Stimulated activated CD8-positive, alpha-beta memory T cell treated with anti-CD3 and anti-CD28 coated beads, Interleukin-12 subunit alpha, Interleukin-12 subunit beta, amount 100 ng/mL, for 24 hours (primary cell): Measurements from ENCODE around the gene RAP1GAP.

Experiments used
- DNase-seq: peaks from one replicate; pipeline ENCODE4 v3.0.0-alpha.2; 2020; ENCODE audit errors: extremely low read depth

Gene RAP1GAP

DNA sequence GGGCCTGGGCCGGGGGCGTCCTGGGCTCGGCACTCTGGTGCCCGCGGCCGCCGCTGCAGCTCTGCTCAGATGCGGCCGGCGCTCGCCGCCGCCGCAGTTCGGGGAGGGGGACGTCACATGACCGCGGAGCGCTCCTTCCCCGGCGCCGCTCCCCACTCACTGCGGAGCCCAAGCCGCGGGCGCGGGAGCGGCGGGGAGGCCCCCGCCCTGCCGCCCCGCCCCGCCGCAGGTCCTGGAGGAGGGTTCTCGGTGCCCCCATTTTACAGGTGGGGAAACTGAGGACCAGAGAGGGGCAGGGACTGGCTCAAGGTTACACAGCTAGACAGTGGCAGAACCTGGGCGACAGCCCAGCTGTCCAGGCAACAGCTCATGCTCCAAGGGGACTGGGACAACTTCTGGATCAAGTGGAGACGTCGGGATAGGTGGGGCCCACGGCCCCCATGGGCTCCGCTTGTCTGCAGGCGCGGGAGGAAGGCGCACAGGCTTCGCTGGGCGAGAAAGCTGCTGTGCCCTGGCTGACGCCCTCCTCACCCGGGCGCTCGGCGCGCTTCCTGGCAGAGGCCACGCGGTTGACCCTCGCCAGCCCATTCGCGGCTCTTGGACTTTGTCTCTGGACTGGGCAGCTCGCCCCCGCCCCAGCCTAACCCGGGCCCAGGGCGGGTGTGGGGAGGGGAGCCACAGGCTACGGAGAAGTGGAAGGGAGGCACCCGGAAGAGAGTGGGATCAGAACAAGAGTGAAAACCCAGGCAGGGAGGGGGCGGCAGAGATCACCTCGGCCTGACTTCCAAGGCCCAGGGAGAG, at the start of gene RAP1GAP:
Gene RAP1GAP, minus strand, starts transcription at position 100 of the 801 bp plus-strand sequence. CDS start 49,325 bp downstream, outside the sequence.
- DNase-seq, result no peak

DNA sequence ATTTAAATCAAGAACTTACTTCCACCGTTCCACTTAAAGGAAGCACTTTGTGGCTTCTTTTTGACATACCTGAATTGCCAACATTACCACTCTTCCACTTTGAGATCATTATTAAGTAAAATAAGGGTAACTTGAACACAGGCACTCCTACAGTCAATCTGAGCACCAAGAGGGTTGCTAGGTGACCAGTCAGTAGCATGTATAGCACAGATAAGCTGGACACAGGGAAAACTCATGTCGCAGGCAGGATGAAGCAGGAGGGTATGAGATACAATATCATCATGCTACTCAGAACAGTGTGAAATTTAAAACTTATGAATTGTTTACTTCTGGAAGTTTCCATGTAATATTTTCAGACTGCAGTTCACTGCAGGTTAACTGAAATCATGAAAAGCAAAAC, 47.0 kb upstream of the RAP1GAP start:
- DNase-seq, result no peak

DNA sequence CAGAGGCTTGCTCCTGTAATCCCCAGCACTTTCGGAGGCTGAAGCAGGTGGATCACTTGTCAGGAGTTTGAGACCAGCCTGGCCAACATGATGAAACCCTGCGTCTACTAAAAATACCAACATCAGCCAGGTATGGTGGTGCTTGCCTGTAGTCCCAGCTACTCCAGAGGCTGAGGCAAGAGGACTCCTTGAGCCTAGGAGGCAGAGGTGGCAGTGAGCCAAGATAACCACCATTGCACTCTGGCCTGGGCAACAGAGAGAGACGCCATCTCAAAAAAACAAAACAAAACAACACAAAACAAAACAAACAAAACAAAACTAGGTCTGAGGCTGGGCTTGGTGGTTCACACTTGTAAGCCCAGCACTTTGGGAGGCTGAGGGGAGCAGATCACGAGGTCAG, 38.7 kb upstream of the RAP1GAP start:
- DNase-seq, result no peak

DNA sequence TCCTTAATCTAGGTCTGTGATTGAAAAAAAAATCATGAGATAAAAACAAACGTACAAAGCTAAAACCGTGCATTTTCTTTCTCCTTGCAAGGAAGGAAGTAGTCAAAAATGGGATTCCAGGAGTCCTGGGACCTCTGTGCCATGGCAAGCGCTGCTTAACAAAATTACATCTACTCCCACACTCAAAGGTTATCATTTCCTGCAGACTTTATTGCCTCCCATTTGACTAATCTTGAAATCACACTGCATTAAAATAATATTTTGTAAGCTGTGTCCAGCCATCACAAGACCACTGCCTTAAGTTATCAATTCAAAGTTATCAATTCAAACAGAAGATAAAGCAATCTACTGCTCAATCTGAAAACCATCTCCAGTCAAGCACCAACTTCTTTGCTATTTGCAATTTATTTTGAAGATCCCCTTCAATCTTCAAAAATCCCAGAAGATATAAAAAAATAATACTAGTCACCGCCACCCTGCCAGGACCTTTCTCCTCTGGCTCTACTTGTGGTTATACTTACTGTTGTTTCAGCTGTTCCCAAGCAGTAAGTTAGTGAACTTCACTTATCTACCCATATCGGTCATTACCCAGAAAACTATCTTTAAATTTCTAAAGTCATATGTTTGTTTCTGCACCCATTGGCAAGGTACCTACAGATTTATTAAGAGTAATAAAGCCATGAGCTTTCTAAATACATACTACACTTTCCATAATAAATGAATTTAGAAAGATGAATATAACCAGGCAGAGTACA, 38.1 kb upstream of the RAP1GAP start:
- no peak for DNase-seq

DNA sequence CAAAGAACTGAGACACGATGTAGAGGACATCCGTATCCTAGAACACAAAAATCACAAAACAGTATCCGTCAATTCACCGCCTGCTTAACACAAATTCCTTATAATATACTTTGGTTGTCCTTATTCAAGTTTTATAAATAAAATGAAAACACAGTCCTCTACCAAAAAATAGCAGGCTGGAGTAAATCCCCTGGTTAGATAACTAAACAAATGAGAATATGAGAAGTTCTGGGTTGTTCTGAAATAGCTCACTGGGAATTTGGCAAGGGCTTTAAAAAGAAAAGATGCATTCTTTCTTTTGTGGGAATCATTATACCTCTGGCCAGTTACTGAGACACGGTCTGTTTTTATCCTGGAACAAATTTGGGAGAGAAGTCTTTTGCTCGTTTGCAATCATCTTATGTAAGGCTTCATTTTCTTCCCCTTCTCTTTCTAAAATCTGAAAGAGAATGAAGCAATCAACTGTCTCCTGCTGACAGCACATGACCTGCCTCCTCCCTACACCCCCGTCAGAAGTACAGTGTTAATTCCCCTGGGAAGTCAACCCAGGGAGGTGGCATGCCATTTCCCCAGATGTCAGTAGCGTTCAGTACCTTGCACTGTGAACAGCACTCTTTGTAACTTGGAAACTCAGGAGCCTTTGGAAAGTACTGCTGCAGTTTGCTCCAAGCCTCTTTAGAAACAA, 37.1 kb upstream of the RAP1GAP start:
- DNase-seq, result no peak

DNA sequence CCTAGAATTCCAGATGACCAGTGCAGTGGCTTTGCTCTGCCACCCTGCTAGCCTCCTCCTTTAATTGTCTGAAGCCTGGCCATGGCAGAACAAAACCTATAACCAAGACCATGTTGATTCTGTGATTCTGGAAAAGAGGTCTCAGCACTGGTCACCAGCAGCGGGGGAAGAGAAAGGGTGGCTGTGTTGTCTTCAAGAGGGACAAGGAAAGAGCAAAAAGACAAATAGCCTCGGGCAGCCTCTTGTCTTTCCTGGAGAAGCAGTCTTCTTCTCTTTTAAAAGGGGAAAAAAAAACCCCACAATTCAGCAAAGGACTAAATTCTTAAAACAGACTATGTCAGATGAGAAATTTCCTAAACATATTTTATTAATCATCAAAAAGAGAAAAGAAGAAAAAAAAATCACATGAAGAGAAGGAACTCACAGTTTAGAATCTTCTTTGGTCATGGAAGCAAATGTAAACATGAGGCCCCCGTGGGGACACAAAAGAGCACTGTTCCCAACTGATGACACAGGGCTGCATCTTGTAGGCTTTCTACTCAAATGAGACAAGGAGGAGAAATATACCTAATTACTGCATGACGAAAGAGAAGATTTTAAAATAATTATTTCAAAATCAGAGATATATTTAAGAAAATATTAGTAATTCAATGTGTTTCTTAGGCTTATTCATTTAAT, 36.3 kb upstream of the RAP1GAP start:
- no peak for DNase-seq

DNA sequence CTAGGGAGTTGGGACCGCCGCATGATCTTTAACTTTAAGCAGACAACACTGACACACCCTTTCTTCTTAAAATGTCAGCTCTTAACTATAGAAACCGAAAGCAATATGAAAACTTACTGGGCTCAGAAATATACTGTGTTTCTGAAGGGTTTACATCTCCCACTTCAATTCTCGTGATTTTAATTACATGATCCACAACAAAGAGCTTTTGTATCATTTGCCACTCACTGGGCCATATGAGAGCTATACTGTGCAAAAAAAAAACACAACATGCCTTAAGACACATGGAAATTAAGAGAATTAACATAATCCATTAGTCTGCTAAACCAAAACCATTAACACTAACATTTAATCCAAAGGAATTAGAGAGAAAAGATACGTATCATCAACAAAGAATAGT, 35.0 kb upstream of the RAP1GAP start:
- DNase-seq, result no peak

DNA sequence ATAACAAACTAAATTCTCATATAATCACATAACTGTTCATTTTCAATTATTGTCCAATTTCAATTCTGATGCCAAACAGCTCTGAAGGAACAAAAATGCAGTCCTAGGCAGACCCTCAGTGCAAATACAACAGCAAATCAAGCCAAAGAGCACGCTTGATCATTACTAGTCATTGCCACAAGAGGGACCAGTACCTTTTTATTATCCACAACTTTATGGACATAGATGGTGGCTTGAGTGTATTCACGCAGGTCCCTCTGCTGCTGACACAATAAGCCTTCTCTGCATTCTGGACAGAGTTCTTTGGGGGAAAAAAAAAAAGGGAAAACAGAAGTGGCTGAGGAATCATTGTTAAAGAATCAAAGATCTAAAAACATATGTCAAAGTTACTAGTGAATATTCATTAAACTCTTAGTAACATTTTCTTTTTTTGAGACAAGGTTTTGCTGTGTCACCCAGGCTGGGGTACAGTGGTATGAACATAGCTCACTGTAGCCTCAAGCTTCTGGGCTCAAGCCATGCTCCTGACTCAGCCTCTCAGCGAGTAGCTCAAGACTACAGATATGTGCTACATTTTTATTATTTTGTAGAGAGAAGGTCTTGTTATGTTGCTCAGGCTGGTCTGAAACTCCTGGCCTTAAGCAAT, 34.3 kb upstream of the RAP1GAP start:
- DNase-seq, result no peak

DNA sequence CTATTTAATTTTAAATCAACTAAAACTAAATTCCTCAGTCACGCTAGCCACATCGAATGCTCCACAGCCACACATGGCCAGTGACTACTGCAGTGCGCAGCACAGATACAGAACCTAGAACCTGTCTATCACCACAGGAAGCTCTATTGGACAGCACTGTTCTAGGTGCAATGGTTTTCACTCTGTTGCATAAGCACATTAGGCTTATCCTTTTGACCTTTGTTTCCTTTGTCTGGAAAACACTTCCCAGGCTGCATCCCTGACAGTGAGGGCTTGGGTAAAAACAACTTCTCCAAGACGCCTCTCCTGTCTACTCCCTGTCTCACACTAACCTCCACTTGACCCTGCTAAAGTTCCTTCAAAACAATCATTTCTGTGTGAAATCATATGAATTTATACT, 33.6 kb upstream of the RAP1GAP start:
- DNase-seq, result no peak

DNA sequence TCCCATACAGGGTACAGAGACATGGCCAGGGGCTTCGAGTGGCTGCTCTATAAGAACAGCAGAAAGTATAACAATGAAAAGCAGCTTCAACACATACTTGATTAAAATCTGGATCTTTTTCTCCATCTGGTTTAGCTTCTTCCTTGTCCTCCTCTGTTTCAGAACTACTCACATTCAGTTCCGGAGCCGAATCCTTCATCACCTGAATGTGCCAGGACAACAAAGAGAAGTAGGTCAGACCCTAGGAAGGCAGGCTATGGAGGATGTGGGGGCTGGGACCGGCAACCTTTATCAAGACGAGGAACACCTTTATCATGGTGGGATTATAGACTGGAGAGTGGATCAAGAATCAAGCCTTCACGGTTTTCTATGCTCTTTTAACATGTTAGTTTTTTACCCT, 32.2 kb upstream of the RAP1GAP start:
- no peak for DNase-seq

DNA sequence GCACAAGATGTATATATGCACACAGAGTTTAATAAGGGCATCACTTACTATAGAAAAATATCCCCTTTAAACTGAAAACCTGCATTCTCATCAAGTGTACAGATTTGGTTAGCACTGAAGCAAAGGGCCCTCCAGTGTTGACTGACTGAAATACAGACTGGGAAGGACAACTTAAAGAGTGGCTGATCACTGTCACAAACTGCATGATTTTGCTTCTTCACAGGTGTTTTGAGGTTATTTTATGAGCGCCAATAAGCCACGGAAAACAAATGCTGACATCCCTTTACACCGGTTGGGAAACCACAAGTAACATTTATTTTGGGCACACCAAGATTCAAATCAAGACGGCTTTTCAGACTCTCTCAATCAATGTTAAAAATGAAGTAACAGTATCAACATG, 30.9 kb upstream of the RAP1GAP start:
- DNase-seq, result no peak

DNA sequence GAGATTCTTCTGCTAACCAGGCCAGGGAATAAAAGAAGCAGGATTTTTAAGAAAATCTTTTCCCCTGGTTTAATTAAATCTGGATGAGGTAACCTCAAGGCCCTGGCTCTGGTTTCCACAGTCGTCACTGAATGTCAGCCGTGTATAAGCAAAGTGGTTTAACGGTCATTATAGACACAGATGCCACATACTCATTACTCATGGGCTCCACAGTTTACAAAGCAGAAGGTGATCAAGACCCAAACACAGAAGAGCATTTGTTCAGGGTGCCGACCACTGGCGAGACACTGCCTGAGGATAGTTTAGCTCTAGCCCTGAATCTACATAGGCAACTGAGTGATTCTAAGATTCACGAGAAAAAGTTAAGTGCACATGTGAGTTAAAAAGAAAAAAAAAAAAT, 27.8 kb upstream of the RAP1GAP start:
- no peak for DNase-seq

DNA sequence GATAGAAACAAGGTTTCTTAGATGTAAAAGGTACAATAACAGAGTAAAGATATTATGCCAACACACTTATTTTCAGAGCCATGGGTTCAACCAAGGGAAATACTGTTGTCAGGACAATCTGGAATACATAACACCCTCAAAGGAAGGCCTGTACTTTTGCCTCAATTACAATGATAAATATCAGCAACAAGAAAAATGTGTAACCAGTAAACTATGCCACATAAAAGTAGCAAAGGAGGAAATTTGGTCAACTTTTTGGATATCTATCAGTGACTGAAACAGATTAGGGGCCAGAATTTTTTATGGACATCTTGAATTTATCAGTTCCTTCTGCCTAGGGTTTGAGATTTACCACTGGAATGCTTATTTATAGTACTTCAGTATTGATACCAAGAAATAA, 24.6 kb upstream of the RAP1GAP start:
- DNase-seq, result no peak

DNA sequence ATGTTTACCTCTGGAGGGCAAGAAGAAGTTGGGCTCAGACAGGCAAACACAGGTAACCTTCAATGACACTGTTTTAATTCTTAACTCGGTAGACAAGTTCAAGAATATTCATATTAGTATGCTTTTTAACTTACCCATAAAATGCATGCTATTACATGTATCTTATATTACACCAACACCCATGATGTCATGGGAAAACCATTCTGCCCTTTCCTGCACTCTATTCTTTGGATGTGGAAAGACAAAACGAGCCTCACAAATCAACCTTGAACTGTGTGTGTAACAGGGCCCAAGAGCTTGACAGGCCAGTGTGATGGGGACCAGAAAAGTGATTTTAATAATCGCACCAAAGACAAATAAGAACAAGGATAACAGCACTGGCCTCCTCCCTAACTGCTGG, 22.6 kb upstream of the RAP1GAP start:
- no peak for DNase-seq

DNA sequence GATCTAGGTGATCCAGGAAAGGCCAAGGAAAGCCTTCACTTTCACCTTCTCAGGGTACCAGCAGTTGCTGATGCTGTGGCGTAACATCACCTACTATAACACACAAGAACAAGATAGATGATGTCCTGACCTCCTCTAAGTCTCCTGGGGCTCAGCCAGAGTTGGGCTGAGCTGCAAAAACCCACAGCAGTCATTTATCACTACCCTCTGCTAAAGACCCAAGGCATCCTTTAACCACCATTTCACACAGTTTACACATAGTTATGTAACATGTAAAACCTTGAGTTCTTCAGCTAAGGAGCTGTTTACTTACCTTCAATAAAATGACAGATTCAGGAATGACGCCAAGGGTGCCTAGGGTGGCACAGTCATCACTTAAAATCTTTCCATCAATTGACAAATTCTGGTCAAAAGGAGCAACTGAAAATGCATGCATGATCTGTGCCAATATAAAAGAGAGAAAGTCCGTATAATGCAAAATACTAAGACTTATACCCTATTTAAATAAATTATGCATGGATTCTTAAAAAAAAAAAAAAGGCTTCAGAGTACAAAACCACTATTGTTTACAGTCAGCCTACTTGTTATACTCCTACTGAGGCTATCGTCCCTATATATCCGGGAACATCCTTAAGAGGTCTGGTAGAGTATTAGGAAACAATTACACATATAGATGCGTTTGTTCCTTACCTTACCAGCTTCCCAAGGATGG, 20.7 kb upstream of the RAP1GAP start:
- no peak for DNase-seq

DNA sequence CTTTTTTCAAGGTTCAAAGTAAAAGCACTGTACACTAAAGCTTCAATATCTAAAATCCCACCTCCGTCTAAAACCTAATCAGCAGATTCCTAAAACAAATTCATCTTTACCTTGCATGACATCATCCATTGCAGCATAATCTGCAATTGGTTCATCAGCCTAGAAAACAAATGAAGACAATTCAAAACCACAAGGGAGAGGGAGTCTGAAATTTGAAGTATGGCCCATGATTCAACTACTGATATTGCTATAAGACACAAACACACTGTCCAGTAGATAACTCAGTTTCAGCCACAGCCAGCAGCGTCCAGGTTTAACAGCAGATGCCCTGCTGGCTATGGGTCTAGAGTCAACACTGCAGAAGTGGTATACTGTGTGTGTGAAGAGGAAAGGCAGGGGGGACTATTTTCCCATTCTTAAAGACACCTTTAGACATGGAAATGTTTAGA, 17.9 kb upstream of the RAP1GAP start:
- no peak for DNase-seq

DNA sequence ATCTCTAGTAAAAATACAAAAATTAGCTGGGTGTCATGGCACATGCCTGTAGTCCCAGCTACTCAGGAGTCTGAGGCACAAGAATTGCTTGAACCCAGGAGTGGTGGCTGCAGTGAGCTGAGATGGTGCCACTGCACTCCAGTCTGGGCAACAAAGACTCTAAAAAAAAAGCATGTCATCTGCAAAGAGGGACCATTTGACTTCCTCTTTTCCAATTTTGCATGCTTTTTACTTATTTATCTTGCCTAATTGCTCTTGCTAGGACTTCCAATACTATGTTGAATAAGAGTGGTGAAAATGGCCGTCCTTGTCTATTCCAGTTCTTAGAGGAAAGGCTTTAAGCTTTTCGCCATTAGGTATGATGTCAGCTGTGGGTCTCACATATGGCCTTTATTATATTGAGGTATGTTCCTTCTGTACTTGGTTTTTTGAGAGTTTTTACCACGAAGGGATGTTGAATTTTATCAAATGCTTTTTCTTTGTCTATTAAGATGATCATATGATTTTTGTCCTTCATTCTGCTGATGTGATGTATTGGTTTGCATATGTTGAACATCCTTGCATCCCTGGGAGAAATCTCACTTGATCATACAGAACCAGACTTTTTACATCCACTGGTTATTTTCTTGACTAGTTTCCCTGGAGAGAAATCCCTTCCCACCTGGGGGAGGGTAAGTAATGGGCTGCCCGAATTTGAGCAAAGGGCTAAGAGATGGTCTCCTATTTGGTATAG, 17.0 kb upstream of the RAP1GAP start:
- DNase-seq, result no peak

DNA sequence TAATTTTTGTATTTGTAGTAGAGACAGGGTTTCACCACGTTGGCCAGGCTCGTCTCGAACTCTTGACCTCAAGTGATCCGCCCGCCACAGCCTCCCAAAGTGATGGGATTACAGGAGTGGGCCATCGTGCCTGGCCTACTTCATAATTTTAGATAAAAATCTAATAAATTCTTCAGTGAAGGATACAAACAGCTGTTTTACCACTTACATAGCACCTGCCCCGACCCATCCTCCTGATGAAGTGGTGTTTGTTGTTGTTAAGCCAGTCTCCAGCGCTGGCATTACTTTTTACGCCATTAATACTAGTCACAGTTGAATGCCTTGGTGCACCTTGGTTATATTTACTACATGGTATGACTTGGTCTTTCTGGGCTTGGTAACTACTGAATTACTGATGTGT, 12.3 kb upstream of the RAP1GAP start:
- no peak for DNase-seq

DNA sequence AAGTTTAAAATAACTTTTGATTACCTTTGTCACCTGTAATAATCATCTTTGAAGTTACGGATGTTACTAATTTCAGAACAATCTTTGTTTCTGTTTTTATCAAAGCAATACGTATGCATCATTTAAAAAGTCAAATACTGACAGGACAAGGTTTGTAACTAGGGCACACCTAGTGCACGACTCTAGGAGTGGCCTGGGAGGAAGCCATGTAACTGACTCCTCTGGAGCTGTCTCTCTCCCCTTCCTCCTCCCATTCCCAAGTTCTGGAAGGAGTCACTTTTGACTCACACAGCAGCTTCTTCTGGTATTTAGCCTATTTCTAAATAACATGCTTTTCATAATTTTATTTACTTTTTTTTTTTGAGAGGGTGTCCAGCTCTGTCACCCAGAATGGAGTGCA, 11.8 kb upstream of the RAP1GAP start:
- no peak for DNase-seq

DNA sequence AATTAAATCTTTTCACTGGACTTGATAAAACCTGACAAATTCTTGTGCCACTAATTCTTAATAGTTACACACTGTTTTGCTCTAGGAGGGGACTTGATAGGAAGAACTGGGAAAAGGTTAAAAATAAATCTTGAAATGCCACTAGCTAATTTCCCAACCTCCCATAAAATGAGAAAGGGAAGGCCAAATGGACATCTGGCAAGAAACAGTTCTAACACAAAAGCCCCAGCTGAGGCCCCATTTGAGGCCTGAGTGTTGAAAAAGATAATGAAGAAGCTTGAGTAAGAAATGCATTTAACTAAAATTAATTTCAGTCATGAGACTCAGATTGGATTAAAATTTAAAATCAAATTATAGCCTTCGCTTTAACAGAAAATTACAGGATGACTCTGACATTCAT, 11.2 kb upstream of the RAP1GAP start:
- DNase-seq, result no peak
